Measurements from ENCODE around the gene ZFP64.

Gene ZFP64

DNA sequence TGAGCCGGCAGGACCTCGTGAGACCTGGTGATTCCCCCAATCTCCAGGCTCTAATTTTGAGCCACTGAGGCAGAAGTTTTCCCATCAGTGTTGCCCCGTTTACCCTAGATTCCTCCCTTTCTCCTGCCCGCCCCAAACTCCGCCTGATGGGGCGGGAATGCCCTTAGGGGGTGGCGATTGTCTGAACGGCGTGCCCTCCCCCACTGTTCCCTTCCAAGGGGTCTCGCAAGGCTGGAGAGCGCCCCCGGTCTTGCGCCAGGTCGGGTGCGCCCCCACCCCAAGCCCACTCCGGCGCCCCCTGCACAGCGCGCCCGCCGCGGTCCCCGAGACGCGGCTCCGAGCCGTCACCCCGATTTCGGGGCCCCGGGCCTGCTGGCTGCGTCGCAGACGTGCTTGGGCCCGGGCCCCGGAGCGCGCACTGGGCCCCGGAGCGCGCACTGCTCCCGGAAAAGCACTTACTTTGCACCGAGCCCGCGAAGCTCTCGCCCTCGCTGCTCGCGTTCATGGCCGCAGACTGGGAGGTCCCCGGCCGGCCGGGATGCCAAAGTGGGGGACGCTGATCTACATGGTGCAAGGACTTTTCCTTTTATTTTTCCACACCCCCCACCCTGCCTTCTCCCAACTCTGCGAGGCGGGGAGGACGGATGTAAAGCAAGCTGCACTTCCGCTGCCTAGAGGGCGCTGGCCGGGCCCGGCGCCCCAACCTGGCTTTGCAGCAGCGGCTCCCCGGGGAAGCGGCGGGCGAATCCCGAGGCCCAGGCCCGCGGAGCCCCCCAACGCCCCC is at the start of gene ZFP64:
Gene ZFP64, minus strand, starts transcription at position 648 of the 784 bp plus-strand sequence. Its CDS starts 143 bp downstream, at position 505.
- peak; percentile 69 for TF ChIP-seq CTCF (IDR thresholded peaks at IDR 0.05; ENCODE audit: low read depth, low read length, missing control alignments)
- in situ Hi-C loops (cut with HindIII; ENCODE audit: low sequenced_read_pairs): no loop called here
- H3K4me3 ChIP-seq (ENCODE audit: low read depth, low read length): peak within 1 kb of the TSS; percentile 93
- DNase-seq (ENCODE audit: low read depth): peak; percentile 34

GRCh38 chr20:52240802-52241201 is 49.2 kb upstream of the ZFP64 start:
- no peak for TF ChIP-seq CTCF (IDR thresholded peaks at IDR 0.05; ENCODE audit: low read depth, low read length, missing control alignments)
- in situ Hi-C loops (cut with HindIII; ENCODE audit: low sequenced_read_pairs): no loop called here
- DNase-seq (ENCODE audit: low read depth): no peak
- no peak overlapping the region for H3K4me3 ChIP-seq (ENCODE audit: low read depth, low read length)

GRCh38 chr20:52239102-52239501 is 47.5 kb upstream of the ZFP64 start:
- no peak overlapping the region for H3K4me3 ChIP-seq (ENCODE audit: low read depth, low read length)
- TF ChIP-seq CTCF (IDR thresholded peaks at IDR 0.05; ENCODE audit: low read depth, low read length, missing control alignments): no peak
- in situ Hi-C loops (cut with HindIII; ENCODE audit: low sequenced_read_pairs): no loop called here
- no peak for DNase-seq (ENCODE audit: low read depth)

DNA sequence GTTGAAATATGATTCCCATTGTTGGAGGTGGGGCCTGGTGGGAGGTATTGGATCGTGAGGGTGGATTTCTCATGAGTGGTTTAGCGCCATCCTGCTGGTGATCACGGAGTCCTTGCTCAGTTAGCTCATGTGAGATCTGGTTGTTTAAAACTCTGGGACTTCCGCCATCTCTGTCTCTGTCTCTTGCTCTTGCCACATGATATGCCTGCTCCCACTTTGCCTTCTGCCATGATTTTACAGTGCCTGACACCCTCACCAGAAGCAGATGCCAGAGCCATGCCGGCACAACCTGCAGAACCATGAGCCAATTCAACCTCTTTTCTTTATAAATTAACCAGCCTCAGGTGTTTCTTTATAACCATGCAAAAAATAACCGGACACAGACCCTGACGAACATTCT is 44.7 kb upstream of the ZFP64 start:
- DNase-seq (ENCODE audit: low read depth): no peak
- no peak for TF ChIP-seq CTCF (IDR thresholded peaks at IDR 0.05; ENCODE audit: low read depth, low read length, missing control alignments)

DNA sequence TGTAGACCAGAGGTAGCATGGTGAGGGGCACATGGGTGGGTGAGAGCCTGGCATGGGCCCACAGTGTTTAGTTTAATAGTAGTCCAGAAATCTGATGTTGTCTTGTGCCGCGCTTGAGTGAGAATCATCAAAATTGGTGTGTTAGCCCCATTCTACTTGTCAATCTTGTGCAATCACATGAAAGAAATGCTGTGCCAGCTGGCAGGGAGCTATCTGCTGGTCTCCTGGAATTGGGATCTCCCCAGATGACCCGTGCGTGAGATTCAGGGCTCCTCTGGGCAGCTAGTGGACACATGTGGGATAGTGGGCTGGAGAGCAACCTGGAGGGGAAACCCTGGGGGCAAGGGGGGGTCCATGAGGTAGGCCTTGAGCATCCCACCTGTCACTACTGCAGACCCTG is 43.5 kb upstream of the ZFP64 start:
- in situ Hi-C loops (cut with HindIII; ENCODE audit: low sequenced_read_pairs): no loop called here
- no peak overlapping the region for H3K4me3 ChIP-seq (ENCODE audit: low read depth, low read length)
- DNase-seq (ENCODE audit: low read depth): no peak
- no peak for TF ChIP-seq CTCF (IDR thresholded peaks at IDR 0.05; ENCODE audit: low read depth, low read length, missing control alignments)

More for the DNA sequence above, 44.7 kb upstream of the ZFP64 start:
- no peak overlapping the region for H3K4me3 ChIP-seq (ENCODE audit: low read depth, low read length)
- in situ Hi-C loops (cut with HindIII; ENCODE audit: low sequenced_read_pairs): no loop called here

DNA sequence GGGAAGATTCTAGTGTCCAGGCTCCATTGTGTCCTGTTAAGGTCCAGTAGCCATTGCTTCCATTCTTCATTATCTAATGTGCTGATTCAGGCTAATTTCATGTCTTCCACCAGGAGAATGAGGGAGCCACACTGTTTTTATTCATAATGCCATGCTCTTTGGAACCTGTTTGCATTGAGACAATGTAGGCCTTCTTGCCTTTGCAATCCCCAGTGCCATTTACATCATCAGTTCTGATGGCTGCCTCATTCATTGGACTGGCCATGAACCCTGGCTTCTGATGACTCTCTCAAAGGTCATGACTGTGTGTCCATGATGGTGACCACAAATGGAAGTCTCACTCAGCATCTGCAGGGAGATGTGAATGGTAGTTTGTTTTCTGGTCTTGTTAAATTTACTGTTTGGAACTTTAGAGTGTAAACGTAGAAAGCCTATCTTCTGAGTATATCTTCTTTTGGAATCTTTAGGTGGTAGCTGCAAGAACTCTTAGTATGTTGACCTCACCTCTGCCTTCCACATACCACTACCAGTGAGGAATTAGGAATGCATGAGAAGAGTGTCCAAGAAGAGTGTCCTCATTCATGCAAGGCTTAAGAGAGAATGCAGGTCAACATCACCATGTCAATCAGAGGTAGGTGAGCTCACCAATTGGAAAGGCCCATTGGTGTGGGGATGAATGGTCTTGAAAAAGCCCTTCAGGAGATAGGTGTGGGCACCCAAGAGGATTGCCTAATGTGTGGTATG is 42.9 kb upstream of the ZFP64 start:
- TF ChIP-seq CTCF (IDR thresholded peaks at IDR 0.05; ENCODE audit: low read depth, low read length, missing control alignments): no peak
- in situ Hi-C loops (cut with HindIII; ENCODE audit: low sequenced_read_pairs): no loop called here
- H3K4me3 ChIP-seq (ENCODE audit: low read depth, low read length): no peak overlapping the region
- no peak for DNase-seq (ENCODE audit: low read depth)
